ENCODE results near the gene SETD4. TPM values are rescaled to one million over a fixed set of nuclear protein-coding genes. Genes with fewer than 3 reads are reported as not detected.

The SETD4 gene
- total RNA-seq, 1 donor from 2014 or later = 10.9 TPM

DNA sequence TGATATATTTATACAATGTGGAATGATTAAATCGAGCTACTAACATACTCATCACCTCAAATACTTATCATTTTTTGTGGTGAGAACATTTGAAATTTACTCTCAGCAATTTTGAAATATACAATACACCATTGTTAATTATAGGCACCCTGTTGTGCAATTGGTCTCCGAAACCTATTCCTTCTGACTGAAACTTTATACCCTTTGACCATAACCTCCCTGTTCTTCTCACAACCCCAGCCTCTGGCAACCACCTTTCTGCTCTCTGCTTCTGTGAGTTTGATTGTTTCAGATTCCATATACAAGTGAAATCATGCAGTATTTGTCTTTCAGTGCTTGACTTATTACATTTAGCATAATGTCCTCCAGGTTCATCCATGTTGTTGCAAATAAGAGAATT lies 49.5 kb downstream of the SETD4 start:
- DNase-seq (ENCODE audit: low read depth) = no peak

DNA sequence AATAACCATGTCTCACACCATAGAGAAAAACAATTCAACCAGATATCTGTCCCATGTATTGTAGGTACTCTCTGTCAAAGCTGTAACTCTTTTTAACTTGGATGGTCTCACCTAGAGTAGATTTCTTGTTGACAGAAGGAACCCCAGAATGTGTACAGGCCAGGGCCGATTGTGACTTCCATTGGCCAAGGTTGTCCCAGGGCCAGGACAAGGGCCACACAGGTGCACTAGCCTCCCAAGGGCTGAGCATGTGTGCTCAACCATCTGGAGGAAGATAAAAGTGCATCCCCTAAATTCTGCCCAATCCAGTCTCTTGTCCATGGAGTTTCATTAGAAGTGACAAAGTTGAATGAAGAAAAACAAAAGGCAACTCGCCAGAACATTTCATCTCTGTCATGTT lies 51.8 kb downstream of the SETD4 start:
- no peak for DNase-seq (ENCODE audit: low read depth)

DNA sequence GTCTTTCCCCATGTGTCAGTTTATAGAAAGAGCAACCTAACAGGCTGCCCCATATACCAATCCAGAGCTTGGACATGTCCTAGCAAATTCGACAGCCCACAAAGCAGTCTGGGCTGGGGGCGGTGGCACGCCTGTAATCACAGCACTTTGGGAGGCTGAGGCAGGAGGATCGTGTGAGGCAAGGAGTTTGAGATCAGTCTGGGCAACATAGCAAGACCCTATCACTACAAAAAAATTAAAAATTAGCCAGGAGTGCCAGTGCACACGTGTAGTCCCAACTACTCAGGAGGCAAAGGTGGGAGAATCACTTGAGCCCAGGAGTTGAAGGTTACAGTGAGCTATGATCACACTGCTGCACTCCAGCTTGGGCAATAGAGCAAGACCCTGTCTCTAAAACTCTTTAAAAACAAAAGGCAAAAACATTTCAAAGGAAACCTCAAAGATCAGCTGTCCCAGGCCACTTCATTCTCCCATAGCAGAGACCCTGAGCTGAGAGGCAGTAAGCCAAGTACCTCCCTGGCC lies 54.4 kb downstream of the SETD4 start:
- no peak for DNase-seq (ENCODE audit: low read depth)

DNA sequence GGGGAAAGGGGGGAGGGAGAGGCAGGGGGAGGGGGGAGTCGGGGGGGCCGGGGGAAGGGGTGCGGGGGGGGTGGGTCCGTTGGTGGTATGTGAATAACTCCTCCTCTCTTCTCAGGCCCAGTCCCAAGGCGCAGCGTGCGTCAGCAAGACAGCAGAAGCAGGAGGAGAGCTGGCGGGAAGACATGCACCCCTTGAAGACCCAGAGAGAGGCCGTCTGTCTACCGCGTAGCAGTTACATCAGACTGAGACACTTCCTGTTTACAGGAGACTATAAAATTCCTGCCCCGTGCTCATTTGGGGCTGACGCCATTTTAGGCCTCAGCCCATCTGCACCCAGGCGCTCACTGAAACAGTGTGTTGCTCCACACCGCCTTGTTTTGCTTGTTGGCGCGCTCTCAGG lies 55.3 kb downstream of the SETD4 start:
- no peak for DNase-seq (ENCODE audit: low read depth)

DNA sequence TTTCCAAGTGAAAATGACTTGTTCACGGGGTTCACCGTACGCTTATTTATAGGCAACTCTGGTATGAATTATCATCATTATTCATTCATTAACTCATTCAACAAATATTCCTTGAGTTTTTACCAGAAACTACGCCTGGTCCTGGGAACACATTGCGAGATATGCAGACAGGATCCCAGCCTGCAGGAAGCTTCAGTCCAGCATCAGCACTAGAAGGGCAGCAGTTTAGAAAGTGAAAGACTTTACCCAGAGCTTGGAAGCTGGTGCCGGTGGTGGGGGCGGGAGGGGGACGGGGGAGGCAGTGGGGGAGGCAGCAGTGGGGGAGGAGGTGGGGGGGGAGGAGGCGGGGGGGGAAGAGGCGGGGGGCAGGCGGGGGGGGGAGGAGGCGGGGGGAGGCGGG lies 55.9 kb downstream of the SETD4 start:
- DNase-seq (ENCODE audit: low read depth) = no peak

DNA sequence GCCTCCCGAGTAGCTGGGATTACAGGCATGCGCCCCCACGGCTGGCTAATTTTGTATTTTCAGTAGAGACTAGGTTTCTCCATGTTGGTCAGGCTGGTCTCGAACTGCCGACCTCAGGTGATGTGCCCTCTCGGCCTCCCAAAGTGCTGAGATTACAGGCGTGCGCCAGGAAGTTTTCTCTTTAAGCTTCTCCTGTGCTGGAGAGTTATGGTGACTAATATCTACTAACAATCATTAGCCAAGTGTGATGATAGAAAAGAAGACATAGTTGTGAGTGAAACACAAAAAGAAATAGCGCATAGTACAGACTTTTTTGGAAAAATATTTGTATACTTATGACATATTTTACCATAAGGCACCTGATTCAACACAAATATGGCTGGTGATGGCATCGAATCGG lies 56.5 kb downstream of the SETD4 start:
- DNase-seq (ENCODE audit: low read depth) = no peak

DNA sequence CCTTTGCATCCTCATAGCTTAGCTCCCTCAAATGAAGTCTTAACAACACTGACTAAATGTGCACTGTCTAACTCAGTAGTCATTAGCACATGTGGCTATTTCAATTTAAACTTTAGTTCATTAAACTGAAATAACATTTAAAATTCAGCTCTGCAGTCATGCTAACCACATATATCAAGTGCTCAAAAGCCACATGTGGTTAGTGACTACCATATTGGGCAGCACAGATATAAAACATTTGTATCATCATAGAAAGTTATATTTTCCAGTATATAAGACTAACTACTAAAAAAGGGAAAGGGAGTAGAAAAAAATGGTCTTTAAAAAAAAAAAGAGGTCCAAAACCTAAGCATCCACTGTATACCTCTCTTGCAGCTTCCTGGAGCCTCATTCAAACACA lies 64.1 kb downstream of the SETD4 start:
- DNase-seq (ENCODE audit: low read depth) = no peak

DNA sequence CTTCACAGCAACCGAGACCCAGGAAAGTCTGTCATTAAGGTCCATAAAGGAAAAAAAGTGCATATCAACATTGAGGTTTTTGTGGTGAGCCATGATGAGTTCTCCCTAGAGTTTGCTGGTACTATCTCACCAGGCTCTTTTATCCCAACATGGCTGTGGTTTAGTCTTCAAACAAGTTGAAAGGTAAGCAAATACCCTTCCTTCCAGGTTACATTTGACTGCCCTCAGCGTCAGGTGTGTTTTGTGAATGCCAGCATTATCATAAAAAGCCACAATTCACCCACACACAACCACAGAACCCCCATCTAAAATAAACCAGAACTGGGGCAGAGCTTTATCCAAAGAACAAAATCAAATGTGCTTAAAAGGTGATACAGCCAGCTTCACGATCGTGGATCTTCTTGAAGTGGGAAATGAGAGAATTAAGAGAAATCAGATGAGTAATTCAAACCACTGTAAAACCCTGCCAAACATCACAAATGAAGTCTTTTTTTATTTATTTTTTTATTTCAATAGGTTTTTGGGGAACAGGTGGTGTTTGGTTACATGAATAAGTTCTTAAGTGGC lies 64.7 kb downstream of the SETD4 start:
- DNase-seq (ENCODE audit: low read depth) = no peak

DNA sequence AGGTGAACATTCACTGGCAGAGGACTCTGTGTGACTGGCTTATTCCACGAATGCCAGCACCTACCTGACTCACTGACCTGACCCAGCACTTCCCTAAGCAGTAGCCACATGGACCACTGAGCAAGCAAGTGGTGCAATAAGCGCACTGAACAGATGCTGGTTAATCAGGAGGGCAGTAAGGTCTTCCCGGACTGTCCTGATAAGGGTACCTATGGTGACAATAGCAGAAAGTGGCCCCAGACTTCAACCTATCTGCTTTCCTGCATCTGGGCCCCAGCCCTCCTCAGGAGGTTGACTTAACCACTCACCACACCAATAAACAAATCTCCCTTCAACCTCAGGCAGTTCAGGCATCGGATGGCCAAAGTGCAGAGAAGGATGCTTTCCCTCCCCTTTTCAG lies 65.7 kb downstream of the SETD4 start:
- no peak for DNase-seq (ENCODE audit: low read depth)

DNA sequence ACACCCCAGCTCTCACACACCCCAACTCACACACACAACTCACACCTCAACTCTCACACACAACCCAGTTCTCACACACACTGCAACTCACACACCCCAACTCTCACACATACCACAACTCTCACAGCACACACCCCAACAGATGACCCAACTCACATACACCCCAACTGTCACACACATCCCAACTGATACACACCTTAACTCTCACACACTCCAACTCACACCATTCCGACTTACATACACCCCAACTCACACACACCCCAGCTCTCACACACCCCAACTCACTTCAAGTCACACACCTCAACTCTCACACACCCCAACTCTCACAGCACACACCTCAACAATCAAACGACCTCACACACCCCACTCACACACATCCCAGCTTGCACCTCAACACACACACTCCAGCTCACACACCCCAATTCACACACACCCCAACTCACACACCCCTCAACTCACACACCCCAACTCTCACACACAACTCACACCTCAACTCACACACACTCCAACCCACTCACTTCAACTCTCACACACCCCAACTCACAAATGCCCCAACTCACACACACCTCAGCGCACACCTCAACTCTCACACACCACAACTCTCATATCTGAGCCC lies 66.3 kb downstream of the SETD4 start:
- DNase-seq (ENCODE audit: low read depth) = no peak

DNA sequence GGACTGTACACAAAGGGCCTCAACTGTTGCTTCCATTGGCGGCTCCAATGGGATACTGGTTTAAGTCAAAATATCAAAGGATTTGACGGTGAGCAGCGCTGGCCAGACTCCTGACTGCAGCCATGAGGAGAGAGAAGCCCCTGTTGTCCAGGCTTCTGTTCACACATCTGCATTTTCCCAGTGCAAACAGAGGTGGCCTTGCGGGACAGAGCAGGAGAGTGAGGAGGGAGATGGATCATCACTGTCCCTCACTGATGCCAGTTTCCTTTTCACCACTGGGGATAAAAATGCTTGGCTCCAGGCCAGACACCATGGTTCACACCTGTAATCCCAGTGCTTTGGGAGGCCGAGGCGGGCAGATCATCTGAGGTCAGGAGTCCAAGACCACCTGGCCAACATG lies 69.2 kb downstream of the SETD4 start:
- no peak for DNase-seq (ENCODE audit: low read depth)

DNA sequence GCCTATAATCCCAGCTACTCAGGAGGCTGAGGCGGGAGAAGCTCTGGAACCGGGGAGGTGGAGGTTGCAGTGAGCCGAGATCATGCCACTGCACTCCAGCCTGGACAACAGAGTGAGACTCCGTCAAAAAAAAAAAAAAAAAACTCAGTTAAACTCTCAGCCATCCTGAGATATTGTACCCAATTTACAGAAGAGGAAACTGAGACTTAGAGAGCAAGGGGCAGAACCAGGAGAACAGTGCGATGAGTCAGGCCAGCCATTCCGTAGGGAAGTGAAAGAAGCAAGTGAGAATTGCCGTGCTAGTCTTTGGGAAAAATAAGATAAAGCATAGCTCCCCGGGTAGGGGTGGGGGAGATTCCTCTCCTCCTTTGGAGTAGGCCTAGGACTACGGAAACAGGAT lies 69.7 kb downstream of the SETD4 start:
- DNase-seq (ENCODE audit: low read depth) = no peak

DNA sequence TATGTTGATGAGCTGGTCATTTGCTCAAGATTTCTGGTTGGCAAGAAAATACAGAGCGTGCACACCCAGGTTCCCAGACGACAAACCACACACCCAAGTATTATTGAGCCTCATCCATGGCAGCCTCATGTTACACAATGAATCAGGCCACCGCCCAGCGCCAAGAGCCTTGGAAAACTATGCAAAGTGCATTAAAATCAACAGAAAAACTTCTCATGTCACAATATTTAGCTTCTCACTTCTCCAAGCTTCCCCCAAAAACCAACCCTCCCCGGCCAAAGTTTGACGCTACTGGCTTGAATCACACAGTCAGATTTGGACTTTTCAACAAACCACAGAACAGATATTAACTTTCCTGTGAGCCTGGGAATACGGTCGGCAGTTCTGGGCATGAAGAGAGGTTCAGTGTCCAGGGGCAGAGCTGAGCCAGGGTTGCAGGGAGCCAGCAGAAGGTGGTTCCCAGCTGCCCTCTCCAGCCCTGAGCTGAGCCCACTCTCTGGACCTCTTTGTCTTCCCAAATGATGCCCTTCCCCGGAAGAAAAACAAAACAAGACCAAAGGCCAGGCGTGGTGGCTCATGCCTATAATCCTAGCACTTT lies 71.1 kb downstream of the SETD4 start:
- peak; percentile 35 for DNase-seq (ENCODE audit: low read depth)

DNA sequence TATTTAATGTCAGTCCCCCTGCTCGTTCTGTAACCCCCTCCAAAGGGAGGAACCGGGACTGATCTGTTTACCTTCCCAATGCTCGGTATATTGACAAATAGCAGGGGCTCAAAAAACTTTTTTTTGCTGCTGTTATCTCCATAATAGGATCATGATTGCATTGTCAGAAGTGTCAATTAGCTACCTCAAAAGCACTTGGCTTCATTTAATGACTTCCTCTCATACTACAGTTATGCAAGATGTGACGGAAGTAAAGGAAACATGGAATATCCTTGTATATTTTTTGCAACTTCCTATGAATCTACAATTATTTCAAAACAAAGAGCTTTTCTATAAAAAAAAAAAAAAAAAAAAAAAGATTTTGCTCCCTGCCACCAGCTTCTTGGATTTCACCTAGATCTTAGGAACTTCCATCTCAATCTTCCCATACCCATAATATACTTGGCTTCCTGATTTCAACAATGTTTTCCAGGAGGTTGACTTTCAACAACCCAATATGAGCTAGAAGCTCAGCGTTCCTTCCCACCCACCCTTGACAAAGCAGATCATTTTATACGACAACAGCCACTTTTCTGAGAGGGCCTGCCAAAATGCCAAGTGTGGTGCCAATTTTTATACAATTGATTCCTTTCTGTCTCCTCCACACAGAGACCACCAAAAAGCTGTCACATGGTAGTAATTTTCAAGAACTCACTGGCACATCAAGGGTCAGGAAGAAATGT lies 71.7 kb downstream of the SETD4 start:
- no peak for DNase-seq (ENCODE audit: low read depth)

DNA sequence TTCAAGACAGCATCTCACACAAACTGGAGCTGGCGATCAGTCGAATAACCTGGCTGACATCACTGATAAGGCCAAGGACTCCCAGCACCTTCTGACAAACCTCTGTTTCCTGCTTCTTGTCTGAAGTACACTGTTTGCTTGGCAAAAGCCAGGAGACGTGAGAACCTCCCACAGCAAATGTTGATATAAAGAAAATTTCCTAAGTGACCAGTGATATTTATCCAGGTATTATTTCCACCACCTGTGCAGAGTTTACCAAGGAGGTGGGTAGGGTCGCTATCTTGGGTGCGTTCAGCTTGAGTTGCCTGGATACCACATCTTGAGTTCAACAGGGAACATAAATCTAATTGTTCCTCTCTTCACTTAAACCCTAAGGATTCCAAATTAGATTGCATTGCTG lies 72.9 kb downstream of the SETD4 start:
- no peak for DNase-seq (ENCODE audit: low read depth)

DNA sequence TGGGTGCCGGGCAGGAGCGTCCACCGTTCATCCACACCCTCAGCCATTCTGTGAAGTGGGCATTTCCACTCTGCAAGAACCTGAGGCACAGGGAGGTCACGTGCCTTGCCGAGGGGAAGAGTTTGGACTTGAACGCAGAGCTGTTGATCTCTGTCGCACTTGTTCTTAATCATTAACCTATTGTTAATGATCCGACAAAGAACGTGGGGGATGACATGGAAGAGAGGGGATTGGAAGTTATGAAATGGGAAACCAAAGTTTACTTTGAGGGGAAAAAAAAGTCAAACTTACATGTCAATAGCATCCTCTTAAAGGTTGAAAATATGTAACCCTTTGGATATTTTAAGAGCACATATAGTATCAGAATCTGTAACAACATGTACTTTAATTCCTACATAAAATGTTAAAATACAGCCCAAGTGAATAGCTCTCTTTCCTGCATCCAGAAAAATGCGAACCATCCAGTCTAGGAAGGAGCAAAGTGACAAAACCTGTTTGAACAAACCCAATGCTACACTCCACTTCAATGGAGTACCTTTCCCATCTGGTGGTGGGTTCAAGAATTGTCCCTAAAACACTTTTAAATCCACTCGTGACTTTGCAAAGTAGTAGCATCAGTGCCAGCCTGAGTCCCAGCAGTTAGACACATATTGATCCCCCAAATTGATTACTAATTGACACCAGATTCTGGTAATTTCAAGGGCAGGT lies 75.5 kb downstream of the SETD4 start:
- DNase-seq (ENCODE audit: low read depth) = no peak

Other genes starting within 250 kb of the SETD4 start
- 46.3 and 72.3 TPM in 2 replicates for gene CBR1, start 9.5 kb upstream of the SETD4 start, total RNA-seq
- 1.3 and 3.2 TPM in 2 replicates for gene CBR3, start 74.6 kb upstream of the SETD4 start, total RNA-seq
- 3.3 and 4.5 TPM in 2 replicates for gene DOP1B, start 96.3 kb upstream of the SETD4 start, total RNA-seq

All from myocyte (in vitro differentiated cells).